Measurements from ENCODE around the gene CA10.

- TF ChIP-seq EZH2 (IDR thresholded peaks at IDR 0.05; ENCODE audit: insufficient read depth, poor library complexity, severe bottlenecking) (no peak), EZH2phosphoT487 (IDR thresholded peaks at IDR 0.05; ENCODE audit: insufficient read depth, low read depth) (no peak)
Observed at GRCh38 chr17:51707216-51707615, 451.3 kb downstream of the CA10 start.
